HepG2 (cell line): ENCODE results near the gene SLC2A8. TPM values are rescaled to one million over a fixed set of nuclear protein-coding genes. Genes with fewer than 3 reads are reported as not detected.

Experiments used
- ETV5 ChIP-seq: IDR thresholded peaks from 2 replicates; pipeline ENCODE4 v1.6.1; 2018; ENCODE audit warnings: missing biosample characterization, missing genetic modification reagents, inconsistent platforms, borderline replicate concordance
- GTF2F1 ChIP-seq: fragments of 150-350 bp; IDR thresholded peaks from 2 replicates; pipeline ENCODE4 v1.6.1; 2014; ENCODE audit warnings: low read length
- KLF6 ChIP-seq: IDR thresholded peaks from 2 replicates; pipeline ENCODE4 v1.8.0; 2016; ENCODE audit warnings: missing biosample characterization, missing genetic modification reagents
- KLF9 ChIP-seq: IDR thresholded peaks from 2 replicates; pipeline ENCODE4 v1.6.1; 2016; ENCODE audit warnings: low read depth
- LCORL ChIP-seq, 2 experiments: fragments of 450-650 bp in 1 of 2; sonication (generic) in 1 of 2; formaldehyde crosslinking in 1 of 2; IDR thresholded peaks; 2 replicates each; pipeline versions ENCODE4 v1.5.0 to v1.6.1; 2017 to 2020; ENCODE audit warnings: antibody characterized with exemption in 1 of 2, missing genetic modification reagents in 1 of 2
- NFKB2 ChIP-seq: sonication (generic); formaldehyde crosslinking; IDR thresholded peaks from 2 replicates; pipeline ENCODE4 v1.4.0; 2020; ENCODE audit warnings: missing genetic modification reagents, borderline replicate concordance
- PATZ1 ChIP-seq: sonication (generic); formaldehyde crosslinking; IDR thresholded peaks from 2 replicates; pipeline ENCODE4 v1.4.0; 2020; ENCODE audit warnings: missing genetic modification reagents
- TBP ChIP-seq: sonication (generic); formaldehyde crosslinking; IDR thresholded peaks from 2 replicates; pipeline ENCODE4 v1.5.0; 2020; ENCODE audit warnings: missing genetic modification reagents
- THAP11 ChIP-seq: IDR thresholded peaks from 2 replicates; pipeline ENCODE4 v1.6.1; 2016; ENCODE audit warnings: missing biosample characterization, missing genetic modification reagents
- ZFP37 ChIP-seq: sonication (generic); formaldehyde crosslinking; IDR thresholded peaks from 2 replicates; pipeline ENCODE4 v1.4.0; 2020; ENCODE audit warnings: missing genetic modification reagents, borderline replicate concordance
- ZFP62 ChIP-seq: sonication (generic); formaldehyde crosslinking; IDR thresholded peaks from 2 replicates; pipeline ENCODE4 v1.4.0; 2020; ENCODE audit warnings: missing genetic modification reagents
- ZFX ChIP-seq: sonication (generic); formaldehyde crosslinking; IDR thresholded peaks from 2 replicates; pipeline ENCODE4 v1.4.0; 2020; ENCODE audit warnings: mild to moderate bottlenecking, low read depth, missing genetic modification reagents, moderate library complexity
- ZHX1 ChIP-seq: sonication (generic); formaldehyde crosslinking; IDR thresholded peaks from 2 replicates; pipeline ENCODE4 v1.8.1; 2022; ENCODE audit warnings: low read depth, mild to moderate bottlenecking, missing genetic modification reagents
- ZNF382 ChIP-seq: sonication (generic); formaldehyde crosslinking; IDR thresholded peaks from 2 replicates; pipeline ENCODE4 v1.5.0; 2020; ENCODE audit warnings: missing genetic modification reagents, mild to moderate bottlenecking, borderline replicate concordance
- ZNF746 ChIP-seq: sonication (generic); formaldehyde crosslinking; IDR thresholded peaks from 2 replicates; pipeline ENCODE4 v1.8.0; 2022; ENCODE audit warnings: mild to moderate bottlenecking, missing genetic modification reagents
- ZNF768 ChIP-seq: sonication (generic); formaldehyde crosslinking; IDR thresholded peaks from 2 replicates; pipeline ENCODE4 v1.4.0; 2020; ENCODE audit warnings: missing genetic modification reagents
- polyA plus RNA-seq, 8 experiments: library from polyadenylated mRNA; depleted of rRNA in 3 of 8; stranded (reverse) in 7 of 8; unstranded in 1 of 8; fragments of >200 nt; fragmentation: Illumina TruSeq in 4 of 8; extraction: Trizol in 4 of 8; gene quantifications; 2 replicates each; pipeline versions ENCODE4 v1.2.1 to v1.2.3, GENCODE V29; 2011 to 2016; ENCODE audit warnings: low read depth in 4 of 8, missing spikeins in 1 of 8, mixed read lengths in 1 of 8; ENCODE audit not compliant: insufficient read depth in 1 of 8
- total RNA-seq, 5 experiments: library from RNA; depleted of rRNA; stranded (reverse); fragments of >200 nt; fragmentation: Illumina TruSeq; extraction: Trizol; gene quantifications; 2 replicates each; pipeline ENCODE4 v1.2.3, GENCODE V29; 2016; ENCODE audit warnings: low read depth in 1 of 5
- TF ChIP-seq, protein P1 (sequence below): sonication (generic); formaldehyde crosslinking; IDR thresholded peaks from 2 replicates; pipeline ENCODE4 v1.4.0; 2020; ENCODE audit warnings: mild to moderate bottlenecking, missing genetic modification reagents, borderline replicate concordance

SLC2A8 gene
- total and polyA plus RNA-seq, 2 of the 13 experiments (the other 11 are each of a cell fraction or from before 2014, with no cell fraction given) = 22.6 to 48.6 TPM

- 0 out of 2 replicates have a peak, but pooled peaks have one; percentile 7 for TF ChIP-seq ETV5 (CRISPR knock-in tag)
- no peak for TF ChIP-seq NFKB2
- no peak for TF ChIP-seq ZNF382
- no peak for TF ChIP-seq GTF2F1
- no peak for TF ChIP-seq ZFP62
- peak; percentile 71; the same call in 1 of the 2 replicates for TF ChIP-seq ZNF746 (CRISPR knock-in tag)
- TF ChIP-seq ZFX = peak; percentile 48; the same call in 1 of the 2 replicates
- TF ChIP-seq ZFP37 (CRISPR knock-in tag) = no peak
- TF ChIP-seq KLF6 = 0 out of 2 replicates have a peak, but pooled peaks have one; percentile 30
- TF ChIP-seq, protein P1, sequence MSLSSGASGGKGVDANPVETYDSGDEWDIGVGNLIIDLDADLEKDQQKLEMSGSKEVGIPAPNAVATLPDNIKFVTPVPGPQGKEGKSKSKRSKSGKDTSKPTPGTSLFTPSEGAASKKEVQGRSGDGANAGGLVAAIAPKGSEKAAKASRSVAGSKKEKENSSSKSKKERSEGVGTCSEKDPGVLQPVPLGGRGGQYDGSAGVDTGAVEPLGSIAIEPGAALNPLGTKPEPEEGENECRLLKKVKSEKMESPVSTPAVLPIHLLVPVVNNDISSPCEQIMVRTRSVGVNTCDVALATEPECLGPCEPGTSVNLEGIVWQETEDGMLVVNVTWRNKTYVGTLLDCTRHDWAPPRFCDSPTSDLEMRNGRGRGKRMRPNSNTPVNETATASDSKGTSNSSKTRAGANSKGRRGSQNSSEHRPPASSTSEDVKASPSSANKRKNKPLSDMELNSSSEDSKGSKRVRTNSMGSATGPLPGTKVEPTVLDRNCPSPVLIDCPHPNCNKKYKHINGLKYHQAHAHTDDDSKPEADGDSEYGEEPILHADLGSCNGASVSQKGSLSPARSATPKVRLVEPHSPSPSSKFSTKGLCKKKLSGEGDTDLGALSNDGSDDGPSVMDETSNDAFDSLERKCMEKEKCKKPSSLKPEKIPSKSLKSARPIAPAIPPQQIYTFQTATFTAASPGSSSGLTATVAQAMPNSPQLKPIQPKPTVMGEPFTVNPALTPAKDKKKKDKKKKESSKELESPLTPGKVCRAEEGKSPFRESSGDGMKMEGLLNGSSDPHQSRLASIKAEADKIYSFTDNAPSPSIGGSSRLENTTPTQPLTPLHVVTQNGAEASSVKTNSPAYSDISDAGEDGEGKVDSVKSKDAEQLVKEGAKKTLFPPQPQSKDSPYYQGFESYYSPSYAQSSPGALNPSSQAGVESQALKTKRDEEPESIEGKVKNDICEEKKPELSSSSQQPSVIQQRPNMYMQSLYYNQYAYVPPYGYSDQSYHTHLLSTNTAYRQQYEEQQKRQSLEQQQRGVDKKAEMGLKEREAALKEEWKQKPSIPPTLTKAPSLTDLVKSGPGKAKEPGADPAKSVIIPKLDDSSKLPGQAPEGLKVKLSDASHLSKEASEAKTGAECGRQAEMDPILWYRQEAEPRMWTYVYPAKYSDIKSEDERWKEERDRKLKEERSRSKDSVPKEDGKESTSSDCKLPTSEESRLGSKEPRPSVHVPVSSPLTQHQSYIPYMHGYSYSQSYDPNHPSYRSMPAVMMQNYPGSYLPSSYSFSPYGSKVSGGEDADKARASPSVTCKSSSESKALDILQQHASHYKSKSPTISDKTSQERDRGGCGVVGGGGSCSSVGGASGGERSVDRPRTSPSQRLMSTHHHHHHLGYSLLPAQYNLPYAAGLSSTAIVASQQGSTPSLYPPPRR (CRISPR knock-in tag) = 0 out of 2 replicates have a peak, but pooled peaks have one; percentile 20
- 0 out of 2 replicates have a peak, but pooled peaks have one; percentile 35 for TF ChIP-seq ZHX1 (CRISPR knock-in tag)
- no peak for TF ChIP-seq ZNF768
- TF ChIP-seq THAP11 (CRISPR knock-in tag) = peak; percentile 42; the same call in 1 of the 2 replicates
- TF ChIP-seq LCORL (IDR thresholded peaks at IDR 0.05) = no peak
- no peak for TF ChIP-seq LCORL (CRISPR knock-in tag; IDR thresholded peaks at IDR 0.05)
- no peak for TF ChIP-seq KLF9 (CRISPR knock-in tag)
- peak; percentile 91 for TF ChIP-seq PATZ1 (CRISPR knock-in tag)
- TF ChIP-seq TBP (CRISPR knock-in tag) = no peak
Measured at GRCh38 chr9:127451858-127452656, 55.1 kb downstream of the SLC2A8 start (continued).
